ACC112 (cell line): Measurements from ENCODE around the gene DAG1.
A peak's percentile ranks its signal among the peaks of the same experiment; 100 is the strongest.

ENCODE experiments used
- H2AFZ ChIP-seq: fragments of 200-600 bp; sonication (generic); one replicate; pipeline ENCODE4 v1.6.0; 2017; ENCODE audit warnings: antibody characterized with exemption, low read length; ENCODE audit not compliant: unreplicated experiment
- H3K27ac ChIP-seq: fragments of 200-600 bp; sonication (generic); 2 replicates; pipeline ENCODE4 v1.5.1; 2014; ENCODE audit warnings: low read depth, mild to moderate bottlenecking, antibody characterized with exemption, low read length, moderate library complexity
- H3K27me3 ChIP-seq: fragments of 200-600 bp; sonication (generic); 2 replicates; pipeline ENCODE4 v1.6.1; 2014; ENCODE audit warnings: mild to moderate bottlenecking, antibody characterized with exemption, low read length, moderate library complexity, mixed read lengths; ENCODE audit not compliant: insufficient read depth
- H3K36me3 ChIP-seq: fragments of 200-600 bp; sonication (generic); 2 replicates; pipeline ENCODE4 v1.6.1; 2016; ENCODE audit warnings: mild to moderate bottlenecking, antibody characterized with exemption, low read length, moderate library complexity, mixed read lengths; ENCODE audit not compliant: insufficient read depth
- H3K4me1 ChIP-seq: fragments of 200-600 bp; sonication (generic); one replicate; pipeline ENCODE4 v1.6.1; 2016; ENCODE audit warnings: low read length, mixed read lengths; ENCODE audit not compliant: insufficient read depth, unreplicated experiment, control insufficient read depth
- H3K4me3 ChIP-seq: fragments of 200-600 bp; sonication (generic); 2 replicates; pipeline ENCODE4 v1.5.1; 2014; ENCODE audit warnings: mild to moderate bottlenecking, low read depth, low read length
- H3K79me2 ChIP-seq: fragments of 200-600 bp; sonication (generic); one replicate; pipeline ENCODE4 v1.6.0; 2016; ENCODE audit warnings: low read length; ENCODE audit not compliant: control insufficient read depth, unreplicated experiment, insufficient read depth

DAG1 gene

GRCh38 chr3:49498239-49498638 lies 28.2 kb downstream of the DAG1 start:
- H3K79me2 ChIP-seq = no peaks in the 10 kb centered on the region
- no peak overlapping the region for H3K27ac ChIP-seq
- no peaks in the 10 kb centered on the region for H3K36me3 ChIP-seq

GRCh38 chr3:49498648-49499047 lies 28.6 kb downstream of the DAG1 start:
- Histone ChIP-seq H2AFZ (no peak overlapping the region), H3K4me3 (no peak overlapping the region), H3K4me1 (peaks cover 15% of the 10 kb centered on the region), H3K27ac (no peak overlapping the region), H3K79me2 (no peaks in the 10 kb centered on the region), H3K36me3 (no peaks in the 10 kb centered on the region), H3K27me3 (no peaks in the 10 kb centered on the region)

More at GRCh38 chr3:49498239-49498638, 28.2 kb downstream of the DAG1 start:
- Histone ChIP-seq H3K4me1 (peaks cover 15% of the 10 kb centered on the region), H2AFZ (no peak overlapping the region), H3K4me3 (no peak overlapping the region), H3K27me3 (no peaks in the 10 kb centered on the region)

- Histone ChIP-seq H3K79me2 (no peaks in the 10 kb centered on the region), H3K4me3 (peak overlapping the region; percentile 38), H3K27ac (peak overlapping the region; percentile 86), H3K27me3 (no peaks in the 10 kb centered on the region), H2AFZ (peak overlapping the region; percentile 79), H3K4me1 (peaks cover 15% of the 10 kb centered on the region), H3K36me3 (no peaks in the 10 kb centered on the region)
These were observed 30.2 kb downstream of the DAG1 start for GRCh38 chr3:49500205-49500731.

GRCh38 chr3:49500732-49501609 lies 30.9 kb downstream of the DAG1 start:
- Histone ChIP-seq H3K36me3 (no peaks in the 10 kb centered on the region), H3K27me3 (no peaks in the 10 kb centered on the region), H3K4me3 (peak overlapping the region; percentile 38), H3K27ac (peak overlapping the region; percentile 86), H3K79me2 (no peaks in the 10 kb centered on the region), H3K4me1 (peaks cover 15% of the 10 kb centered on the region), H2AFZ (peak overlapping the region; percentile 79)

- peaks cover 15% of the 10 kb centered on the region for H3K4me1 ChIP-seq
- H3K36me3 ChIP-seq = no peaks in the 10 kb centered on the region
- H3K27me3 ChIP-seq = no peaks in the 10 kb centered on the region
- H3K27ac ChIP-seq = peak overlapping the region; percentile 86; the same call in 1 of the 2 replicates
- no peaks in the 10 kb centered on the region for H3K79me2 ChIP-seq
- no peak overlapping the region for H3K4me3 ChIP-seq
- no peak overlapping the region for H2AFZ ChIP-seq
These were observed 31.8 kb downstream of the DAG1 start for GRCh38 chr3:49501842-49502241.

- H3K27me3 ChIP-seq = no peaks in the 10 kb centered on the region
- H3K79me2 ChIP-seq = no peaks in the 10 kb centered on the region
- no peak overlapping the region for H2AFZ ChIP-seq
- H3K27ac ChIP-seq = no peak overlapping the region
- 0 out of 2 replicates have a peak, but pooled peaks cover 3% of the 10 kb centered on the region for H3K36me3 ChIP-seq
- H3K4me1 ChIP-seq = no peaks in the 10 kb centered on the region
- no peak overlapping the region for H3K4me3 ChIP-seq
These were observed 36.8 kb downstream of the DAG1 start for GRCh38 chr3:49506906-49507305.

GRCh38 chr3:49509028-49509561 lies 39.0 kb downstream of the DAG1 start:
- Histone ChIP-seq H3K27me3 (no peaks in the 10 kb centered on the region), H3K36me3 (0 out of 2 replicates have a peak, but pooled peaks cover 3% of the 10 kb centered on the region), H3K4me1 (no peaks in the 10 kb centered on the region), H2AFZ (no peak overlapping the region), H3K79me2 (no peaks in the 10 kb centered on the region), H3K27ac (no peak overlapping the region), H3K4me3 (no peak overlapping the region)

- no peak overlapping the region for H3K4me3 ChIP-seq
- H2AFZ ChIP-seq = no peak overlapping the region
- H3K27ac ChIP-seq = no peak overlapping the region
- no peaks in the 10 kb centered on the region for H3K27me3 ChIP-seq
- peaks cover 3% of the 10 kb centered on the region; the same call in 1 of the 2 replicates for H3K36me3 ChIP-seq
- H3K79me2 ChIP-seq = no peaks in the 10 kb centered on the region
- H3K4me1 ChIP-seq = no peaks in the 10 kb centered on the region
These were observed 41.6 kb downstream of the DAG1 start for GRCh38 chr3:49511639-49512038.

- Histone ChIP-seq H3K36me3 (peaks cover 3% of the 10 kb centered on the region; the same call in 1 of the 2 replicates), H3K27me3 (no peaks in the 10 kb centered on the region), H3K79me2 (no peaks in the 10 kb centered on the region), H3K4me3 (no peak overlapping the region), H2AFZ (no peak overlapping the region), H3K27ac (no peak overlapping the region), H3K4me1 (no peaks in the 10 kb centered on the region)
These were observed 42.8 kb downstream of the DAG1 start for GRCh38 chr3:49512781-49513355.

GRCh38 chr3:49513494-49514124 lies 43.5 kb downstream of the DAG1 start:
- Histone ChIP-seq H3K79me2 (no peaks in the 10 kb centered on the region), H3K4me1 (no peaks in the 10 kb centered on the region), H2AFZ (no peak overlapping the region), H3K36me3 (peaks cover 3% of the 10 kb centered on the region; the same call in 1 of the 2 replicates), H3K4me3 (no peak overlapping the region), H3K27ac (no peak overlapping the region), H3K27me3 (no peaks in the 10 kb centered on the region)
